ENCODE measurements around the gene CST6.
A peak's percentile ranks its signal among the peaks of the same experiment; 100 is the strongest.

CST6 gene

DNA sequence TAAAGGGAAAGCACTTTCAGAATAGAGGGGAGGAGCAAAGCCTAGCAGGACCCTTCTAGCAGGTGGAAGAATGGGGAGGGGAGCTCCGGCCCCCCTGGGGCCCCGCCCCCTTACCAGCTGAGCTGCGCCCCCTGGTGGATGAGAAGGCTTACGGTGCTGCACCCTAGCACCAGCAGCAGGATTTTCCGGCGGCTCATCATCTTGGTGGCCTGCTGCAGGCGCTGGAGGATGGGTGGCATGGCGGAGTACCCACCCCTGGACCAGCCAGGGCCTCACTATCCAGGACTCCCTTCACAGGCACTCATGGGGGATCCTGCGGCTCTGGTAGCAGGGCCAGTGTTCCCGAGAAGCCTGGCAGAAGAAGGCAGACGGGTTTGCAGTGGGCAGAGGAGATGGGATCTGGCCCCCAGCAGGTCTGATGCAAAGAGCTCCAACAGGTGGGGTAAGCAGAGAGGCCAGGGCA is 33.4 kb downstream of the CST6 start:
- Mint-ChIP-seq H3K4me3 (peak overlapping the region; percentile 71), H3K36me3 (peaks cover 7% of the 10 kb centered on the region), H3K27ac (peak overlapping the region; percentile 88), H3K4me1 (peaks cover 25% of the 10 kb centered on the region), H3K9me3 (no peaks in the 10 kb centered on the region)
- DNase-seq (ENCODE audit: low spot score in 2 of 2): peak; percentile 92 to 93
- peak; percentile 90 for ATAC-seq

DNA sequence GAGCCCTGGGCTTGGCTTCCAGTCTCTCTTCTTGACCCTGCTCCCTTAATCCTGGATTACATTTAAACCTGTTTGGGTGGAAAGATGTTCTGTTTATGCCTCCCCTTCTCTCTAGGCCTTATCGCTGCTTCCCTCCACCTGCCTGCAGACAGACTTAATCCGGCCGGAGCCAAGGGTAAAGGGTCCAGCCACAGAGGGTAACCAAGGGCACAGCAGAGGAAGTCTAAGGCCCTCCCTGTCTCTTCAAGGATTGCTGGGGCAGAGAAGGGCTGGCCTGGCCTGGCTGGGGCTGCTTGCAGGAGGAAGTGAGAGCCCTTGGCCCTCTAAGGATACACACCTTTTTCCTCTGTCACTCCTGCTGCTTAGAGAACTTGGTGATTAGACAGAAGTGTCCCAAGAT is 35.1 kb downstream of the CST6 start:
- Mint-ChIP-seq H3K27ac (no peak overlapping the region), H3K9me3 (no peaks in the 10 kb centered on the region), H3K4me1 (peaks cover 38% of the 10 kb centered on the region), H3K4me3 (no peak overlapping the region), H3K36me3 (peaks cover 8% of the 10 kb centered on the region)
- ATAC-seq (no peak), DNase-seq (ENCODE audit: low spot score in 2 of 2) (no peak)

DNA sequence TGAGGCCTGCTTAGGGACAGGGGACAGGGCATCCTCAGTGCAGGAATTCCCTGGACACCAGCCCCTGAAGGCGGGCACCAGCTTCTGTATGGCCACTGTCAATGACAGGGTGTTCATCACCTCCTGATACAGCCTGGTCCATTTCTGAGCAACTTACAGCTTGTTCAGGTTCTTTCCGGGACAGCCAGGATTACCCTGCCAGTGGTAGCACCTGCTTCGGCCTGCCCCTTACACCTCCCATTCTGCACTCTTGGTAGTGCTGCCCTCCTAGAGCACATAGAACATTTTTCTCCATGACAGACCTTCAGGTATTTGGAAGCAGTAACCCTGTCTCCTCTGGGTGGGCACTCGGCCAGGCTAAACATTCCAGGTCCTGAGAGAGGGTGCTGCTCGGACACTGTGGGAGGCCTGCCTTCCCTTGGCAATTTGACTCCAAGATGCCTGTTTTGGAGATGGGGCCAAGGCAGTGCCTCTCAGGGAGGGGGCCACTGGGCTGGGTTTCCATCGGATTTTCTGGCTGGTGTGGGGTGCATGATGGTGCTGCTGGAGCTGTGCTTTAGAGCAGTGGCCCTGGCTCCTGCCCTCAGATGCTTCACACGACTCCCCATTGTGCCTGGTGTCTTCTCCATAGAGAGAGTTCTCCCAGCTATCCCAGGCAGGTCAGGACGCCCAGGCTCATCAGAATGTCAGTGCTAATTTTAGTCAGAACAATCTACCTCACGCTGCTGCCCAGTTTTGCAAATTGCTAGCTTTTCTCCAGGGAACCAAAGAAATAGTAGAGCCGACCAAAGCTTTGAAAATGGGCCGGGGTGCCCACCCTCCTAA is 35.9 kb downstream of the CST6 start:
- DNase-seq (ENCODE audit: low spot score in 2 of 2): no peak
- ATAC-seq: no peak
- peaks cover 17% of the 10 kb centered on the region for H3K36me3 Mint-ChIP-seq
- no peaks in the 10 kb centered on the region for H3K9me3 Mint-ChIP-seq
- peaks cover 43% of the 10 kb centered on the region for H3K4me1 Mint-ChIP-seq
- no peak overlapping the region for H3K27ac Mint-ChIP-seq
- no peak overlapping the region for H3K4me3 Mint-ChIP-seq

DNA sequence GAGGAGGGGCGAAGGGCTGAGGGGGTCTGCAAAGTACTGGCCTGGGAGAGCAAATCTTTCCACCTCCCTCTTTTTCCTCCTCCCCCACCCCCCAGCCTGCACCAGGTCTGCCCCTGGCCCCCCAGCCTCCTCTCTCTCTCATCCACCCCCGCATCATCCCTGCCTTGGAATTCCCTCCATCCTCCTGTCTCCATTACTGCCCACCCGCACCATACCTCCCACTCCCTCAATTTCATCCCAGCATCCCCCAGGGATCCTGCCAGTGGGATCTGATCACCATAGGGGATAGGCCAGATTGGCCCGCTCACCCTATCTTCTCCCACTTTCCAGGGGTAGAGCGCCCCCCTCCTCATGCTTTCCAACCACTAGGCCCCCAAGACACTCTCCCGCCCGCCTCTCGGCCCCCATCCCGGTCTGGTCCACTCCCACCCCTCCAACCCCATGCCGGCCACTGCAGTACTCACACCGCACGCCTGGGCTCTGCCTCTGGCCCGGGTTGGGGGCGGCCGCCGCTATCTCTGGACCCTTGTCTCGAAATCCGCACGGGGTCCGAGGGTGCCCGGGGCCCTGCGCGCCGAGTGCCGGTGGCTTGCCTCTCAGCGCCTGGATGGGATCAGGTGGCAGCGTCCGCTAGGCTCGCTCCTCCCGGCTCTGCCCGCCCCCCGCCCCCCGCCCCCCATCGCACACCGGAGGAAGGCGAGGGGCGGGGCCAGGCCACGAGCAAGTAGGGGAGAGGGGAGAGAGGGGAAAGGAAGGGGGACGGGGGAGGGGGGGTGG is 36.9 kb downstream of the CST6 start, which contains the start of gene GAL3ST3:
Gene GAL3ST3 (minus strand): TSS at position 615 of the 777 bp plus-strand sequence. CDS start 3,746 bp downstream, outside the sequence.
- DNase-seq (ENCODE audit: low spot score in 2 of 2) (no peak), ATAC-seq (no peak)
- Mint-ChIP-seq H3K4me1 (peaks cover 43% of the 10 kb centered on the region), H3K27ac (peak within 1 kb of the TSS; percentile 48), H3K9me3 (no peaks in the 10 kb centered on the region), H3K36me3 (peaks cover 27% of the 10 kb centered on the region), H3K4me3 (no peak within 1 kb of the TSS)

DNA sequence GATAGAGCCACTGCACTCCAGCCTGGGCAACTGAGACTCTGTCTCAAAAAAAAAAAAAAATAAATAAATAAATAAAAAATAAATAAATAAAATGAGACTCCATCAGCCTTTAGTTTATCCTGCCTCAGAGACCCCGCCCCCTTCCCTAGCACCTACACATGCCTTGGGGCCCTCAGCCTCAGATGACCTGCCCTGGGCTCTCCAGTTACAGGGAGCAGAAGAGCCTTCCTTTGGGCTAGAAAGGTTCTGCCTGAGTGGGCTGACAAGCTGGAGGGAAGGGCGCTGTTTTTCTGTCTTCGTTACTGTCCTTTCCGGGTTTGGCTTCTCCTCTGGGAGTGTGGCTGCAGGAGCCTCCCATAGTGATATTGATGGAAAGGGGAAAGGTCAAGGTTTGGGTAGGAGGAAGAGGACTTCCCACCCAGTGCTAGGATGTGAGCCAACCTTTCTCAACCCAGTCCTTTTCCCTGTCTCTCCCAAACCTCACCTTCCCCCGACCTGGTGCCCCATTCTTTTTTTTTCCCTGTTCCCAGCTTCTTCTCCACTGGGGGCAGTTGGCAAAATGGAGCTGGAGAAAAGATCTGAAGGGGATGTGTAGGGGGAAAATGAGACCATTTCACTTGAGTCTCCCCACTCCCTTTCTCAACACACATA is 38.9 kb downstream of the CST6 start:
- H3K9me3 Mint-ChIP-seq: no peaks in the 10 kb centered on the region
- H3K4me3 Mint-ChIP-seq: peak overlapping the region; percentile 100
- H3K27ac Mint-ChIP-seq: peak overlapping the region; percentile 100
- H3K36me3 Mint-ChIP-seq: peaks cover 40% of the 10 kb centered on the region
- ATAC-seq: no peak
- no peak for DNase-seq (ENCODE audit: low spot score in 2 of 2)
- H3K4me1 Mint-ChIP-seq: peaks cover 34% of the 10 kb centered on the region

DNA sequence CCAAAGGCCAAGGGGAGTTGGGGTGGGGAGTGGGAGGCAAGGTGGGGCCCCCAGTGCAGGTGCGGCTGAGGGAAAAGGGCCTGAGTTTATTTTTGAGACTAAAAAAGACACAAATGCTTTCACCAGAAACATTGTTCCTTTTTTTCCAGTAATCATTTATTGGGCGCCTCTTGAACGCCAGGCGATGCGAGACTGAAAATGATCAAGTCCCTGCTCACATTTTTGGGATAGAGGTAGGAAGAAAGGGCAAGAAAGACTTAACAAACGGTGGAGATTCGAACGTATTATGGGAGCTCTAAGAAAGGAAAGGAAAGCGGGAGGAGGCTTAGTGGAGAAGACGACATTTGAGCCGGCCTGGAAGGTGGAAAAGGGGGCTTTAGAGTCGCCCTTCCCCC is 39.6 kb downstream of the CST6 start:
- H3K4me1 Mint-ChIP-seq: peaks cover 31% of the 10 kb centered on the region
- H3K9me3 Mint-ChIP-seq: no peaks in the 10 kb centered on the region
- no peak for DNase-seq (ENCODE audit: low spot score in 2 of 2)
- ATAC-seq: no peak
- H3K36me3 Mint-ChIP-seq: peaks cover 46% of the 10 kb centered on the region
- H3K4me3 Mint-ChIP-seq: peak overlapping the region; percentile 100
- peak overlapping the region; percentile 100 for H3K27ac Mint-ChIP-seq

DNA sequence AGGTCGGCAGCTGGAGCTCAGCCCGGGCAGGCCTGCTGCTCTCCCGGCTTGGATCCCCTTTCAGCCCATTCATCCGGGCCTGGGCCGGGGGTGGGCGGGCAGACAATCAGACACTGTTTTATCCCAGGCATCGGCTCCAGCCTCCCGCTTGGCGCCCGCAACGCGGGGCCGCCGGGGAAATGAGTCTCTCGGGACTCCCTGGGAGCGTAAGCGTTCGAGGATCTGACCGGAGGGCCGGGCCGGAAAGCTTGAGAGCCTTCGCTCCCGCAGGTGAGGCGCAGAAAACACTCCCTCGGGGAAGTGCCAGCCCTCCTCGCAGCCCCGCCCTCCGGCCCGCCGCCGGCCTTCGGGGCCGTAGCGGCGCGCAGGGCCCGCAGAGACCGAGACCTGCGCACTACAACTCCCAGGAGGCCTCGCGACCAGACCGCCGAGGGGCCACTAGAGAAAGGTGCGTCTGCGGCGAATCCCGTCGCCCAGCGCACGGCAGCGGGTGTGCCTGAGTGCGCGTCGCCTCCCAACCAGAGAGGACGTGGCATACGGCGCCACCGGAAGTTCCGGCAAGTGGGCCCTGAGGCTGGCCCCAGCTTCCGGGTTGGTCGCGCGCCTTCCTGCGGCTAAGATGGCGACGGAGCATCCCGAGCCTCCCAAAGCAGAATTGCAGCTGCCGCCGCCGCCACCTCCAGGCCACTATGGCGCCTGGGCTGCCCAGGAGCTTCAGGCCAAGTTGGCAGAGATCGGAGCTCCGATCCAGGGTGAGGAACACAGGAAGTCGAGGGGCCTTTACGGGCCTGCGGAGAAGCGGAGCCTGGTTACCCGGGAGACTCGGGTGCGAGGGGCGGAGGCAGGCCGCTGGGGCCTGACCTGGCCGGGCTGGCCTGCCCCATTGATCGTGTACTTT is 40.2 kb downstream of the CST6 start, which contains the start of gene SF3B2:
Gene SF3B2 (plus strand): TSS at position 599 of the 898 bp plus-strand sequence. CDS start 21 bp downstream, at position 620.
- H3K4me1 Mint-ChIP-seq: peaks cover 32% of the 10 kb centered on the region
- H3K36me3 Mint-ChIP-seq: peaks cover 53% of the 10 kb centered on the region
- H3K4me3 Mint-ChIP-seq: peak within 1 kb of the TSS; percentile 100
- no peaks in the 10 kb centered on the region for H3K9me3 Mint-ChIP-seq
- DNase-seq (ENCODE audit: low spot score in 2 of 2) (peak; percentile 87 to 96), ATAC-seq (peak; percentile 99)
- H3K27ac Mint-ChIP-seq: peak within 1 kb of the TSS; percentile 100

DNA sequence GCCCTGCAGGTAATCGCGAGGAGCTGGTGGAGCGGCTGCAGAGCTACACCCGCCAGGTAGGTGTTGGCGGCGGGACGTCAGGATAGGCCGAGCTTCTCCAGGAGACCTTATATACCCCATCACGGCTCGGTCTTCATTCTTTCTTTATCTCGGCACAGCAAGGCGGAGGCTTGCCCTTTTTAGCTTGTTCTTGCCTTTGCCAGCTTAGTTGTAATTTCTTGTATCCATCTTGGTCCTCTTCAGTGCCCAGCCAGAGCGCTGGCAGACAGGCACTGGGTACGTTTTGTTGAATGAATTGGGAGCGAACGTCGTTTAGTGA is 40.8 kb downstream of the CST6 start:
- DNase-seq (ENCODE audit: low spot score in 2 of 2) (no peak), ATAC-seq (no peak)
- H3K4me1 Mint-ChIP-seq: peaks cover 36% of the 10 kb centered on the region
- peaks cover 59% of the 10 kb centered on the region for H3K36me3 Mint-ChIP-seq
- H3K4me3 Mint-ChIP-seq: peak overlapping the region; percentile 100
- peak overlapping the region; percentile 100 for H3K27ac Mint-ChIP-seq
- no peaks in the 10 kb centered on the region for H3K9me3 Mint-ChIP-seq

DNA sequence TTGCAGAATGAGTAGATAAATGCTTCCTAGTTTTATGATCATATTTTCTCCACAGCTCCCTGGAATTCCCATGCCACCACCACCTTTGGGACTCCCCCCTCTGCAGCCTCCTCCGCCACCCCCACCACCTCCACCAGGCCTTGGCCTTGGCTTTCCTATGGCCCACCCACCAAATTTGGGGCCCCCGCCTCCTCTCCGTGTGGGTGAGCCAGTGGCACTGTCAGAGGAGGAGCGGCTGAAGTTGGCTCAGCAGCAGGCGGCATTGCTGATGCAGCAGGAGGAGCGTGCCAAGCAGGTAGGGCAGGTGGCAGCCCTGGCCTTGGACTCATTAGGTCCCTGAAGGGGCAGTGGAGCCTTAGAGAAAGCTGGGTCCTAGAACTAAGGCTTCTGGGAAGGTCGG is 43.2 kb downstream of the CST6 start:
- H3K4me3 Mint-ChIP-seq: no peak overlapping the region
- DNase-seq (ENCODE audit: low spot score in 2 of 2): no peak
- H3K9me3 Mint-ChIP-seq: no peaks in the 10 kb centered on the region
- H3K36me3 Mint-ChIP-seq: peaks cover 83% of the 10 kb centered on the region
- ATAC-seq: no peak
- peak overlapping the region; percentile 40 for H3K27ac Mint-ChIP-seq
- H3K4me1 Mint-ChIP-seq: peaks cover 50% of the 10 kb centered on the region

DNA sequence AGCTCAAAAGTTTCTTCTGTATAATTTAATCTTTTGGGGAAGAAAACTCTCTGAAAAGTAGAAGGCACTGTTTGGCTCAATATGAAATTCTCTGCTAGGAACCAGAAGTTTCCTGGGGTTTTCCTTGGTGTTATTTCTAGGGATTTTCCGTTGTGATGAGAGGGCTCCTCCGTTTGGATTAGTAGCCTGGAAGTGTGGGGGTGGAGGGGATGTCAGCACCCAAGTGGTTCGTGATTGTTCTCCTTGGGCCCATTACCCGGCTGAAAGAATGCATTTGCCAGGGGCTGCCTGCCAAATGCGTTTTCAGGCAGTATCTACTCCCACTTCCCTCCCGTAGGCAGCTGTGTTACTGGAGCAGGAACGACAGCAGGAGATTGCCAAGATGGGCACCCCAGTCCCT is 44.7 kb downstream of the CST6 start:
- Mint-ChIP-seq H3K4me1 (peaks cover 54% of the 10 kb centered on the region), H3K36me3 (peaks cover 98% of the 10 kb centered on the region), H3K27ac (no peak overlapping the region), H3K9me3 (no peaks in the 10 kb centered on the region), H3K4me3 (no peak overlapping the region)
- no peak for ATAC-seq
- no peak for DNase-seq (ENCODE audit: low spot score in 2 of 2)

DNA sequence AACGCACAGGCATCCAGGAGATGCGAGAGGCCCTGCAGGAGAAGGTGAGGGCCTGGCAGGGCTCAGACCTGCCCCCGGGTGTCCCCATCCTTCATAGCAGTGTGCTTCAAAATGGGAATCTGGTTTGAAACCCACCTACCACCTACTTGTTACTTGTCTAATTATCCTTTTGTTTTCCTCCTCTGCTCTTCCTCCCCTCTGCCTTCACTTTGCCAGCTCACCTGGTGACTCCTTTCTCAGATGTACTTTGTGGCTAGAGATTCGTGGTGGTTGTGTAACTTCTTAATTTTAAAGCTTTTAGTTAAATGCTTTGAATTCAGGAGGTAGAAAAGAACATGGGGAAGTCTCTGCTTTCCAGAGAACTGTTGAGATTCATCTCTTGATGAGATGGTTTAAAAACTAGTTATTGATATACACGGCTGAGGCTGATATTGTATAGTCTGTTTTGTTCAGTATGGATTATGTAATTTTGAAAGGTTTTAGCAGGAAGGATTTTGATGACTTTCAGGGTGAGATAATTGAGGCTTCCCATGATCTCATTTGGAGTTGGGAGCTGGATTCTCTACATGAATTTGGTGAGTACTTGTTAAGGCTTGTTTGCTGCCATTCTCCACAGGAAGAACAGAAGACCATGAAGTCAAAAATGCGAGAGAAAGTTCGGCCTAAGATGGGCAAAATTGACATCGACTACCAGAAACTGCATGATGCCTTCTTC is 48.3 kb downstream of the CST6 start:
- DNase-seq (ENCODE audit: low spot score in 2 of 2) (no peak), ATAC-seq (no peak)
- Mint-ChIP-seq H3K27ac (peak overlapping the region; percentile 91), H3K4me3 (no peak overlapping the region), H3K4me1 (peaks cover 51% of the 10 kb centered on the region), H3K36me3 (peaks cover 100% of the 10 kb centered on the region), H3K9me3 (no peaks in the 10 kb centered on the region)

DNA sequence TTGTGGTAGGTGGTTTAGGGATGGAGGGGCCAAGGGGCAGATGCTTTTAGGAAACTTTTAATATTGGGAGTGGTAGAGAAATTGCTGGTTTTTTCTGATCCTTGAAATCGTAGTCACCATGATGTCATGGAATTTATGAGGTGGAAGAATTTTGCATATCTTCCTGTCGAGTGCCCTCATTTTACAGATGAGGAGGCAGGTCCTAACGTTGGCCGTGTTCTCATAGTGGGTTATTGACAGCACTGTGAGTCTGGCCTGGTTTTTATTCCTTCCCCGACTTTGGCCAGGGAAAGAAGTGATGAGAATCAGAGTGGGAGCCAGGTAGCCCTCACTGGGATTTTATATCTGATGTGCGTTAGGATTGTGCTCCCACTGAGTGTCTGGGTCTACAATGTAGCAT is 49.5 kb downstream of the CST6 start:
- Mint-ChIP-seq H3K4me1 (peaks cover 55% of the 10 kb centered on the region), H3K36me3 (peaks cover 100% of the 10 kb centered on the region), H3K9me3 (no peaks in the 10 kb centered on the region), H3K27ac (peak overlapping the region; percentile 91), H3K4me3 (no peak overlapping the region)
- DNase-seq (ENCODE audit: low spot score in 2 of 2) (no peak), ATAC-seq (peak; percentile 47)

DNA sequence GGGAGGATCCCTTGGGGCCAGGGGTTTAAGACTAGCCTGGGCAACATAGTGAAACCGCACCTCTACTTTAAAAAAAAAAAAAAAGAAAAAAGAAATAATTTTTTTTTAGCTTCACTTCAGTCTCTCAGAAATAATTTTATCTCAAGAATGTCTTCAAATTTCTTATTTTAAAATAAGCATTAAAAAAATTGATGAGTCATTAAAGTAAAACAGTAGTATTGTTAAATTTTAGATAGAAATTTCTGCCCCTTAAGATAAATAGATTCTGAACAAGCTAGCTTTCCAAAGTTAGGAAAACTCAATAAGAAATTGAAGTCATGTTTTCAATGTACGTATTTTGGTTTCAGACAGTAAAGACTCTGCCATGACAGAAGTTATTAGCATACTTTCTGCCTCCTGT is 50.6 kb downstream of the CST6 start:
- Mint-ChIP-seq H3K36me3 (peaks cover 100% of the 10 kb centered on the region), H3K27ac (peak overlapping the region; percentile 62), H3K4me3 (no peak overlapping the region), H3K4me1 (peaks cover 61% of the 10 kb centered on the region), H3K9me3 (no peaks in the 10 kb centered on the region)
- no peak for ATAC-seq
- DNase-seq (ENCODE audit: low spot score in 2 of 2): no peak

Data from stimulated activated effector memory CD8-positive, alpha-beta T cell treated with anti-CD3 and anti-CD28 coated beads, Interleukin-12 subunit alpha, Interleukin-12 subunit beta, amount 100 ng/mL, for 72 hours (primary cell).